ENCODE results near the gene TSPEAR.

- TF ChIP-seq CTCF (IDR thresholded peaks at IDR 0.05) (no peak), POLR2A (IDR thresholded peaks at IDR 0.05) (no peak)
Observed at GRCh38 chr21:44666401-44667320, 44.7 kb downstream of the TSPEAR start, which contains the start of gene KRTAP12-2.

All from right lobe of liver (tissue), 4 donors.